Measurements from ENCODE around the gene UBN1.
A peak's percentile ranks its signal among the peaks of the same experiment; 100 is the strongest.

Gene UBN1

DNA sequence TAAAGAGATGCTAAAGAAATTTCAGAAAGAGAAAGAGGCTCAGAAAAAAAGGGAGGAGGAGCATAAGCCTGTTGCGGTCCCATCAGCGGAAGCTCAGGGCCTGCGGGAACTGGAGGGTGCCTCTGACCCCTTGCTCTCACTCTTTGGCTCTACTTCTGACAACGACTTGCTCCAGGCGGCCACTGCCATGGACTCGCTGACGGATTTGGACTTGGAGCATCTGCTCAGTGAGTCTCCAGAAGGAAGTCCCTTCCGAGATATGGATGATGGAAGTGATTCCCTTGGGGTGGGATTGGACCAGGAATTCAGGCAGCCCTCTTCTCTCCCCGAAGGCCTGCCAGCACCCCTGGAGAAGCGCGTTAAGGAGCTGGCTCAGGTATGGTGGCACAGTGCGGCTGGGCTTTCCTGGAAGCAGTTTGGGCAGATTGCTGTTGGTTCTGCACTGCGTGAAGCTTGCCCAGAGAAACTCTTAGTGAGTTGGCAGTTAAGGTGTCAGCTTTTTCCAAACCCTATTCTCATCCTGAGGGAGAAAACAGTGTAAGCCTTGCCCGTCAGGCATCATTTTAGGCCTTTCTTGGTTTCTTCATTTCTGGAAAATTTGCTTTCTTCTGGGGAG lies 13.6 kb downstream of the UBN1 start:
- DNase-seq = no peak

- no peak for DNase-seq
Observed at GRCh38 chr16:4862639-4863038, 15.4 kb downstream of the UBN1 start.

GRCh38 chr16:4864728-4865127 lies 17.4 kb downstream of the UBN1 start:
- no peak for DNase-seq

DNA sequence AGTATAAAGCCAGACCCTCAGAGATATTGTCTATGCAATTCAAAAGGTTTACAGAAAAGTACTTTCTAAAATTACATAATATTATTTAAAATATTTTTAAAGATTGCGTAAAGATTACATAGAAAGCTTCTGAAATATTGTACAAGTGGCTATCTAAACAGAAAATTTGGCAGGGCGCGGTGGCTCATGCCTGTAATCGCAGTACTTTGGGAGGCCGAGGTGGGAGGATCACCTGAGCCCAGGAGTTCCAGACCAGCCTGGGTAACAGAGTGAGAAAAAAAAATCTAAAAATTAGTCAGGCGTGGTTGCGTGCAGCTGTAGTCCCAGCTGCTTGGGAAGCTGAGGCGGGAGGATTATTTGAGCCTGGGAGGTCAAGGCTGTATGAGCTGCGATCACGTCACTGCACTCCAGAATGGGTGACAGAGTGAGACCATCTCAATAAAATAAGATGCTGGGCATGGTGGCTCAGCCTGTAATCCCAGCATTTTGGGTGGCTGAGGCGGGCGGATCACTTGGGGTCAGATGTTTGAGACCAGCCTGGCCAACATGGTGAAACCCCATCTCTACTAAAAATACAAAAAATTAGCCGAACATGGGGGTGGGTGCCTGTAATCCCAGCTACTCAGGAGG lies 18.1 kb downstream of the UBN1 start:
- DNase-seq = no peak

- DNase-seq = no peak
Observed at GRCh38 chr16:4866586-4866985, 19.3 kb downstream of the UBN1 start.

DNA sequence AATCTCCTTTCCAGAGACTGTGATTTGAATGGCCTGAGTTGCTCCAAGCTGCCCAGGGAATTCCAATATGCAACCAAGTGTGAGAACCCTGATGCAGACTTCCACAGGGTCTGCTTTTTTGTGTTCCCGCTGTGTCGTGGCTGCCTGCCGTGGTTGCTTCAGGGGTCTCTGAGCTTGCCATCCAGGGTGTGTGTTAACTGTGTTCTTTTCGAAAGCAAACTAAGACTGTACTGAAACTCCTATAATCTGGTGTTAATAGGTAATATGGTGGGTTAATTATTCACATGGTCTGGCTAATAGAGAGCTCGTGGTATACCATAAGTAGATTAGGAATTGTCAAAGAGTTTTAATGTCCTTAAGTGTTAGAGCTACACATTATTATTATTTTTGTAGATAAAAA lies 20.7 kb downstream of the UBN1 start:
- peak in 2 of 58 donors; percentile 20 for DNase-seq

DNA sequence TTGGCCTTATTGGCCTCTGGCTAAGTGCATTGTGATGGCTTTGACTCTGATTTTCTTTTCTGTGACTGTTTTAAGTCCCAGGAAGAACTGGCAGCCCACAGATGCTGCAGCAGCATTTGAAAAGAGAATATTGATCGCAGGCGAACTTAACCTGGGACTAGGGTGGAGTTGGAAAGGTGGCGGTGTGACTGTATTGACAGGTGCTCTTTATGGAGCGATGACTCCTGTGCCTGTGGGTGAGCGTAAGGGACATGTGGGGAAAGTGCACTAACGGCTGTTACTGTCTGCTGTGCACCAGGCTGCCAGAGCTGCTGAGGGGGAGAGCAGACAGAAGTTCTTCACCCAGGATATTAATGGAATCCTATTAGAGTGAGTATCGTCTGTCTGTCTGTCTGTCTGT lies 21.3 kb downstream of the UBN1 start:
- no peak for DNase-seq

DNA sequence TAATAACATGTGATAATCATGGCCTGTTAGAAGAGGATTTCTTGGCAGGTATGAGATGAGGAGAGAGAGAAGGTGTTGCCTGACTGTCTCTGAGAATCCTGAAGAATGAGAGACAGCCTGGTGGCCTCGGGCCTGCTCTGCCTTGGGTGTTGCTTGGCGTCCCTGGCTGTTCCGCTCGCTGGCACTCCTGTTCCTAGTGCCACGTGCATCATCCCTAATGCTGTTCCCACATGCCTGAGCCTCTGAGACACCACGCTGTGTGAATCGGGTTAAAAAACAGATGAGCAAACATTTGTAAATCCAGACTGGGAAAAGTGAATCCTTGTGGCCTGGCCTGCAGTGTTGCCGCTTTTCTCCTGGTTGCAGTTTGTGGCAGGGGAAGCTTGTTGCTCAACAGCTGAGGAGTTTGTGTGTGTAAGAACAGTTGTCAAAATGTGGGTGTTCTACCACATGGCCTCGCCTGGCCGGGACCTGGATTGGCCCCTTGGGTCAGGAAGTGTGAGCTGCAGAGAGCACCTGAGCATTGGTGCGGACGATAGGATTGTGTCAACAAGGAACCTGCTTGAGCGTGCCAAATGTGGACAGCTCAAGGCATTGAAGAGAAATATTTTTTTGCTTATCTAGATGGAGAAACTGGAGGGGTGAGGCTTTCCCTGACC lies 22.0 kb downstream of the UBN1 start:
- no peak for DNase-seq

DNA sequence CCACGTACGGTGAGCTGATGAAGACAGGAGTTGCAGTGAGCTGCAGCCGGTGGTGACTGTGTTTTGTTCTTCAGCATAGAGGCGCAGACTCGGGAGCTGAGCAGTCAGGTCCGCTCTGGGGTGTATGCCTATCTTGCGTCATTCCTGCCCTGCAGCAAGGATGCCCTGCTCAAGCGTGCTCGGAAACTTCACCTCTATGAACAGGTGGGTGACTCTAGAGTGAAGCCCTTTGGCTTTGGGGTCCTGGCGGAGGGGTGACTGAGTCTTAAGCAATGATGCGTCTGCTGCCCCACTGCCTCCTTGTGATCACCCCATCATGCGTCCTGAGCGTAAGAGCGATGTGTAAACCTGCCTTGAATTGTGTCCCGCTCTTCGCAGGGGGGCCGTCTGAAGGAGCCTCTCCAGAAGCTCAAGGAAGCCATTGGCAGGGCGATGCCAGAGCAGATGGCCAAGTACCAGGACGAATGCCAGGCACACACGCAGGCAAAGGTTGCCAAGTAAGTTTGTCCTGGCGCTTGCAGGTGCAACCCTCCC lies 22.9 kb downstream of the UBN1 start:
- DNase-seq = peak in 20 of 58 donors; percentile 5 to 74 (median 28)

- DNase-seq = no peak
Observed at GRCh38 chr16:4871071-4871470, 23.8 kb downstream of the UBN1 start.

DNA sequence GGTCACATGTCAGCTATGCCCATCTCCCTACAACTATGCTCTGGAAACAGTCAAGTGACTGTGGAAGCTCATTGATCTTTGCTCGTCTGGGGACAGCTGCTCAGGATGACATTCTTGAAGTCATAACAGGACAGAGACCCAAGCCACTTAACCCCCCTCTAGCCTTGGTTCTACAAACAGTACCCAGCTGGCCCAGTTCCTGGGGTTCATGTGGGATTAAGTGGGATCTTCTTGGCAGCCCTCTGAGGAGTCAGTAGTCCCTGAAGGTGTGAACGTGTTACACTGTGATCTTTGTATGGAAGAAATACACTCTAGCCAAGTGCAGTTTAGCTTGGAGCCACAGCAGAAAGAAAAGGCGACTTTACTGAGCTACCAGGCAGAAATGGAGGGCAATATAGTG lies 25.8 kb downstream of the UBN1 start:
- DNase-seq = no peak

GRCh38 chr16:4874666-4875065 lies 27.4 kb downstream of the UBN1 start:
- no peak for DNase-seq

- no peak for DNase-seq
Observed at GRCh38 chr16:4876646-4877379, 29.5 kb downstream of the UBN1 start.

- no peak for DNase-seq
Observed at GRCh38 chr16:4877380-4877685, 30.1 kb downstream of the UBN1 start.

GRCh38 chr16:4879049-4879448 lies 31.8 kb downstream of the UBN1 start:
- DNase-seq = no peak

DNA sequence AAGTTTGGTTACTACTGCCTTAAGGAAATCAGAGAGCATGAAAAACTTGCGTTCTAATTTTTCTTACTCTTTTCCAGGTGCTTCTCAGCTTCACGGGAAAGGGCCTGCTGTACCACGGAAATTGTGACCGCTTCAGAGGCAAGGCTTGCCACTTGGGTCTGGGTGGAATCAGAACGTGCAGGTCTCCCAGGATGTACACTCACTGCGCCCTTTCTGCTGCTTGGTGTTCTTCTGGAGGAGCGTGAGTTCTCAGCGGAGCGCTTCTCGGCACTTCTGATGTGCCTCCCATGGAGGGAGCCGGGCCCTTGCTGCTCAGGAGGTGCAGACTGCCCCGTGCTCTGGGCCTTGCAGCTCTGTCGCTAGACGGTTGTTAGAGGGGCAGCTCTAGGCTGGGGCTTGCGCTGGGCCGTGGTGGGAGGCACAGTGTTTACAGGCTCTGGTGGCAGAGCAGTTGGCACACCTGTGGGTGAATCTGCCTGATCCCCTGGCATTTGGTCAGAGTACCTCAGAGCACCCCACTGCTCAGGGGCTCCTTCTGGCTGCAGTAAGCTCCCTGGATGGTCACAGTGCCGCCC lies 32.8 kb downstream of the UBN1 start:
- no peak for DNase-seq

DNA sequence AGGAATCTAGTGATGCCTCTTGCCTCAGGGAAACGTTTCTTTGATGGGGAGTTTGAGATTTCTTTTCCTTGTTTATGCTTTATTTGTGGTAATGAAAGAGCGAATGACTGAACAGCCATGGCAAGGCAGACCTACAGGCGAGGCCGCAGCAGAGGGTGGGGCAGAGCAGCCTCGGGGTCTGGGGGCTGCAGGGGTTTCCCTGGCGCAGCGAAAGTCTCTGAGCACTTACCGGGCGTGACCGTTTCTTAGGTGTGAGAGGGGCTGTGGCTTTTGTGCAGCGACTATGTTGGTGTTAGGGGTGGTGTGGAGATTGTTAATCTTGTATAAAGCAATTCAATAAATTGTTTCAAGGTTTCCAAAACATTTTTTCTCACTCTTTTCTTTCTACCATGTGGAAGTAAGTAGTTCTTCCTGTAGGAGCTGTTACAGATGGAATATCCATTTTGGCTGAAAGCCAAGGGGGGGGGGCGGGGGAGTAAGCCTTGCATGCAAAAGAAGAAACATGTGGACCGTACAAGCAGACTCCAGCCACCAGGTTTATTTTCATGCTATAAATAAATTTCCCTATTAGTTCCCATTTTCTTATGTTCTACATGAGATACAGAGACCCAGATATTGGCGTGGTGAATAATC lies 34.8 kb downstream of the UBN1 start:
- peak in 3 of 58 donors; percentile 9 to 22 (median 11) for DNase-seq

- peak in 2 of 58 donors; percentile 6 to 7 for DNase-seq
Observed at GRCh38 chr16:4882633-4883285, 35.5 kb downstream of the UBN1 start.

DNA sequence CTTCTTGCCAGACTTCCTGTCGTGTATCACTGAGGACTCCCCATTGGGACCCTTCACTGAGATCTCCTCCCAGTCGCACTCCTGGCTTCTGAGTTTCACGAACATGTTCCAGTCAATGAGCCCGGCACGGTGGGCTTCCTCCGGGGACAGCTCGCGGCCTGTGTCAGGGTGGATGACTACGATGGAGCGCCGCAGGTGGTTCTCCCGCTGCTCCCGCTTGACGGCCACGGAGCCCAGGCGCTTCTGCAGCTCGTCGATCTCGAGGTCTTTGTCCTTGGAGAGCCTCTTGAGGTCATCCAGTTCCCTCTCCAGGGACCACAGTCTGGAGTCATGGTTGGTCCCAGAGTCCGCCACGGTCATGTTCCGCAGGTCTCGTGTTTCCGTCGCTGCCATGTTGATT lies 36.2 kb downstream of the UBN1 start:
- no peak for DNase-seq

DNA sequence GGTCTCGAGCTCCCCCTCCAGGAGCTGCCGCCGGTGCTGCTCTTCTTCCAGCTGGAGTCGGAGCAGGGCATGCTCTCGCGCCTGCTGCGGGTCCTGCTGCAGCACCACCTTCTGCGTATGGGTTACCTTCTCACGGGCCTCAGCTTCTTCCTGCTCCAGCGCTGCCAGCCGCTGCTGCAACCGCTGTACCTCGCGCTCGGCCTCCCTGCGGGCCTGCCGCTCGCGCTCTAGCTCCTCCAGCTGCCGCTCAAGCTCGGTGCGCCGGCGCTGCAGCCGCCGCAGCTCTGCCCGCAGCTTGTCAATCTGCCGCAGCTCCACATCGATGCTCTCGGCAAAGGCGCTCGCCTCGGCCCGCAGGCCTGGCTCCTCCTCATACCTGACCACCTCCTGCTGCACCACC lies 36.9 kb downstream of the UBN1 start:
- no peak for DNase-seq
